ENCODE results near the gene DCTN2.

DCTN2 gene

DNA sequence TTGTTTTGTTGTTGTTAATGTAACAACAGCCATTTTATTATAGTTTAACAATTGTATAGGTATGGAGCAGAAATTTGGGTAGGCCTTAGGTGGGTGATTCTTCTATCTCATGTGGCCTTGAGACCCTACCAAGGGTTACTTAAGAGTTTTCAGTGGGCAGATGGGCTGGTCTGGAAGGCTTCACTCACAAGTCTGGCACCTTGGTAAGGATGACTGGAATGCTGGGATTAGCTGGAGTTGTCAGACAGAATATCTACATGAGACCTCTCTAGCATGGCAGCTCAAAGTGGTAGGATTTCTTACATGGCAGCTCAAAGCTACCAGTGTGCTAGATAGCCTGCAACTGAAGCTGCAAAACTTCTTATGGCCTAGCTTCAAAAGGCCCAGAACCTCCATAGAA, 61.3 kb downstream of the DCTN2 start:
- no peak for DNase-seq

GRCh38 chr12:57483466-57483865, 63.5 kb downstream of the DCTN2 start:
- DNase-seq: peak; percentile 74

- DNase-seq: no peak
These were observed 65.3 kb downstream of the DCTN2 start for GRCh38 chr12:57481671-57482070.

Measured in fibroblast of skin of right quadriceps (primary cell).